ENCODE results near the gene MT1B. TPM values are rescaled to one million over a fixed set of nuclear protein-coding genes. Genes with fewer than 3 reads are reported as not detected.

Gene MT1B
- total RNA-seq, 1 donor from 2014 or later: not detected

GRCh38 chr16:56682703-56683397, 31.2 kb downstream of the MT1B start:
- DNase-seq (ENCODE audit: low spot score in 2 of 2) (no peak), FAIRE-seq (no peak)

GRCh38 chr16:56683424-56684172, 31.9 kb downstream of the MT1B start:
- no peak for FAIRE-seq
- DNase-seq (ENCODE audit: low spot score in 2 of 2): no peak

- FAIRE-seq (no peak), DNase-seq (ENCODE audit: low spot score in 2 of 2) (no peak)
These were observed 32.7 kb downstream of the MT1B start for GRCh38 chr16:56684256-56684925.

- no peak for DNase-seq (ENCODE audit: low spot score in 2 of 2)
These were observed 33.4 kb downstream of the MT1B start for GRCh38 chr16:56684926-56685590.

GRCh38 chr16:56686758-56687157, 35.1 kb downstream of the MT1B start:
- DNase-seq (ENCODE audit: low spot score in 2 of 2) (no peak), FAIRE-seq (no peak)

More at GRCh38 chr16:56684926-56685590, 33.4 kb downstream of the MT1B start:
- no peak for FAIRE-seq

GRCh38 chr16:56688762-56689161, 37.1 kb downstream of the MT1B start:
- FAIRE-seq: no peak
- DNase-seq (ENCODE audit: low spot score in 2 of 2): no peak

- DNase-seq (ENCODE audit: low spot score in 2 of 2) (no peak), FAIRE-seq (no peak)
These were observed 37.5 kb downstream of the MT1B start for GRCh38 chr16:56689171-56689570.

- FAIRE-seq (no peak), DNase-seq (ENCODE audit: low spot score in 2 of 2) (no peak)
These were observed 38.9 kb downstream of the MT1B start for GRCh38 chr16:56690420-56691122.

GRCh38 chr16:56691885-56692284, 40.2 kb downstream of the MT1B start:
- FAIRE-seq: no peak
- no peak for DNase-seq (ENCODE audit: low spot score in 2 of 2)

GRCh38 chr16:56695246-56695645, 43.6 kb downstream of the MT1B start:
- DNase-seq (ENCODE audit: low spot score in 2 of 2): no peak
- FAIRE-seq: no peak

- FAIRE-seq: no peak
These were observed 45.9 kb downstream of the MT1B start for GRCh38 chr16:56697456-56698155.

GRCh38 chr16:56700195-56700594, 48.5 kb downstream of the MT1B start:
- FAIRE-seq: no peak
- DNase-seq (ENCODE audit: low spot score in 2 of 2): no peak

More at GRCh38 chr16:56697456-56698155, 45.9 kb downstream of the MT1B start:
- DNase-seq (ENCODE audit: low spot score in 2 of 2): no peak

GRCh38 chr16:56700631-56701030, 48.9 kb downstream of the MT1B start:
- DNase-seq (ENCODE audit: low spot score in 2 of 2) (no peak), FAIRE-seq (no peak)

- DNase-seq (ENCODE audit: low spot score in 2 of 2) (no peak), FAIRE-seq (no peak)
These were observed 49.8 kb downstream of the MT1B start for GRCh38 chr16:56701534-56701933.

Other genes starting within 250 kb of the MT1B start
- gene AMFR, start 226.3 kb upstream of the MT1B start, total RNA-seq: 336 TPM
- gene NUDT21, start 200.6 kb upstream of the MT1B start, total RNA-seq: 280 TPM
- gene OGFOD1, start 200.3 kb upstream of the MT1B start, total RNA-seq: 26.9 TPM
- 144 TPM for gene BBS2, start 131.9 kb upstream of the MT1B start, total RNA-seq
- not detected for gene MT4, start 86.8 kb upstream of the MT1B start, total RNA-seq
- gene MT3, start 62.4 kb upstream of the MT1B start, total RNA-seq: 7.3 TPM
- 1.6 TPM for gene MT2A, start 43.3 kb upstream of the MT1B start, total RNA-seq
- gene MT1E, start 26.1 kb upstream of the MT1B start, total RNA-seq: 5.7 TPM
- gene MT1M, start 19.2 kb upstream of the MT1B start, total RNA-seq: not detected
- gene MT1A, start 13.2 kb upstream of the MT1B start, total RNA-seq: not detected
- gene MT1F, start 6.1 kb downstream of the MT1B start, total RNA-seq: 1.2 TPM
- gene MT1G, start 16.2 kb downstream of the MT1B start, total RNA-seq: not detected
- gene MT1H, start 17.9 kb downstream of the MT1B start, total RNA-seq: not detected
- gene MT1X, start 30.6 kb downstream of the MT1B start, total RNA-seq: 7.7 TPM
- 219 TPM for gene NUP93, start 78.2 kb downstream of the MT1B start, total RNA-seq
- not detected for gene SLC12A3, start 213.3 kb downstream of the MT1B start, total RNA-seq

All from frontal cortex (tissue), 4 donors.